EH (cell line): ENCODE results near the gene SLC16A14.
"Not testable (repeated sequence)": the region's sequence is repeated elsewhere in the genome, so short reads cannot be mapped to it uniquely, and the experiment has no call there.

Source experiments
- DNase-seq: peaks from one replicate; pipeline ENCODE4 v3.0.0-alpha.2; 2015; ENCODE audit warnings: low read depth

SLC16A14 gene, protein sequence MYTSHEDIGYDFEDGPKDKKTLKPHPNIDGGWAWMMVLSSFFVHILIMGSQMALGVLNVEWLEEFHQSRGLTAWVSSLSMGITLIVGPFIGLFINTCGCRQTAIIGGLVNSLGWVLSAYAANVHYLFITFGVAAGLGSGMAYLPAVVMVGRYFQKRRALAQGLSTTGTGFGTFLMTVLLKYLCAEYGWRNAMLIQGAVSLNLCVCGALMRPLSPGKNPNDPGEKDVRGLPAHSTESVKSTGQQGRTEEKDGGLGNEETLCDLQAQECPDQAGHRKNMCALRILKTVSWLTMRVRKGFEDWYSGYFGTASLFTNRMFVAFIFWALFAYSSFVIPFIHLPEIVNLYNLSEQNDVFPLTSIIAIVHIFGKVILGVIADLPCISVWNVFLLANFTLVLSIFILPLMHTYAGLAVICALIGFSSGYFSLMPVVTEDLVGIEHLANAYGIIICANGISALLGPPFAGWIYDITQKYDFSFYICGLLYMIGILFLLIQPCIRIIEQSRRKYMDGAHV

DNA sequence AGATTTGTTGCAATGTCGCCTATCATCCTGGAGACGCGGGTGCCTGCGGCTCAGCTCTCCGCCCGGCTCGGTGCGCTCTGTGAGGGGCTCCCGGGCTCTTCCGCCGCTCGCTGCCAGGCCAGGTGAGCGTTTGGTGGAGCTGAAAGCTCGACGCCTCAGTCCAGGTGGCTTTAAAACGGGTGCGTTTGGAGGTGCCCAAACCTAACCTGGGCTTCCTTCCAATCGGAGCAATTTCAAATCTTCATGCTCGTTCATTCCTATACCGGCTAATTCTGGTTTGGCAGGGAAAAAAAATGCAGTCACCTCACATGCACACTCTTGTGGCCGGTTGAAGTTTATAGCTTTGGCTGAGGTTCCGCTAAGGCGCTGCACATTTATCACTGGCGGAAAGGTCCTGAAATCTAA, at the start of gene SLC16A14:
SLC16A14 (minus strand) TSS at position 274 of the 405 bp plus-strand sequence. CDS start 9,572 bp downstream, outside the sequence.
- peak; percentile 59 for DNase-seq

DNA sequence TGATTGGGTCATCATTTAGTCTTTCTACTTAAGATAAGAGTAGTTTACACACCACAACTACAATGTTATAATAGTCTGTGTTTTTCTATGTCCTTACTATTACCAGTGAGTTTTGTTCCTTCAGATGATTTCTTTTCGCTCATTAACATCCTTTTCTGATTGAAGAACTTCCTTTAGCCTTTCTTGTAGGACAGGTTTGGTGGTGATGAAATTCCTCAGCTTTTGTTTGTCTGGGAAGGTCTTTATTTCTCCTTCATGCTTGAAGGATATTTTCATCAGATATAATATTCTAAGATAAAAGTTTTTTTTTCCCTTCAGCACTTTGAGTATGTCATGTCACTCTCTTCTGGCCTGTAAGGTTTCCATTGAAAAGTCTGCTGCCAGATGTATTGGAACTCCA, 38.0 kb upstream of the SLC16A14 start:
- DNase-seq: no peak

DNA sequence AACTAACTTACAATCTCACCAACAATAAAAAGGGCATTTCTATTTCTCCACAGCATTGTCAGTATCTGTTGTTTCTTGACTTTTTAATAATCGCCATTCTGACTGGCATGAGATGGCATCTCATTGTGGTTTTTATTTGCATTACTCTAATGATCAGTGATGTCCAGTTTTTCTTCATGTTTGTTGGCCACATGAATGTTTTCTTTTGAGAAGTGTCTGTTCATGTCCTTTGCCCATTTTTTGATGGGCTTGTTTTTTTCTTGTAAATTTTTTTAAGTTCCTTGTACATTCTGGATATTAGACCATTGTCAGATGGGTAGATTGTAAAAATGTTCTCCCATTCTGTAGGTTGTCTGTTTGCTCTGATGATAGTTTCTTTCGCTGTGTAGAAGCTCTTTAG, 33.2 kb upstream of the SLC16A14 start:
- not testable (repeated sequence) for DNase-seq

DNA sequence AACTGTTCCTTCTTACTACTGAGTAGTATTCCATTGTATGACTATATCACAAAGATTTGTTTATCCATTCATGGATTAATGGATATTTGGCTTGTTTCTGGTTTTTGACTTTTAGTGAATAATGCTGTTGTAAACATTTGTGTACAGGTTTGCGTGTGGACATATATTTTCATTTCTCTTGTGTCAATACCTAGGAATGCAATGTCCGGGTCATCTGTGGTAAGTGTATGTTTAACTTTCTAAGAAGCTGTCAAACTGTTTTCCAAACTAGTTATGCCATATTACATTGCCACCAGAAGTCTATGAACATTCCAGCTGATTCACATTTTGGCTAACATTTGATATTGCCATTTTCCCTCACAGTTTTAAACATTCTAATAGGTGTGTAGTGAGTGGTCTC, 29.1 kb upstream of the SLC16A14 start:
- DNase-seq: peak; percentile 21

DNA sequence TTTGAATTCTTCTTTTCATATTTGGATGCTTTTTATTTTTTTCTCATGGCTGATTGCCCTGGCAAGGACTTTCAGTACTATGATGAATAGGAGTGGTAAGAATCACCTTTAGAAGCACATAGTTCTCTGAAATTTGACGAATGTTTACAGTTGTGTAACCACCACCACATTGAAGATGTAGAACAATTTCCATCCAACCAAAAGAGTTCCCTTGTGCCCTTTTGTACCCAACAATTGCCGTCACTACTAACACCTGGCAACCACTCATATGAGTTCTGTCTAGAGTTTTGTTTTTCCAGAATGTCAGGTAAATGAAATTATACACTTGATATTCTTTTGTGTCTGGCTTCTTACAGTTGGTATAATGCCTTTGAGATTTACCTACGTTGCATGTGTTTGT, 28.7 kb upstream of the SLC16A14 start:
- no peak for DNase-seq

DNA sequence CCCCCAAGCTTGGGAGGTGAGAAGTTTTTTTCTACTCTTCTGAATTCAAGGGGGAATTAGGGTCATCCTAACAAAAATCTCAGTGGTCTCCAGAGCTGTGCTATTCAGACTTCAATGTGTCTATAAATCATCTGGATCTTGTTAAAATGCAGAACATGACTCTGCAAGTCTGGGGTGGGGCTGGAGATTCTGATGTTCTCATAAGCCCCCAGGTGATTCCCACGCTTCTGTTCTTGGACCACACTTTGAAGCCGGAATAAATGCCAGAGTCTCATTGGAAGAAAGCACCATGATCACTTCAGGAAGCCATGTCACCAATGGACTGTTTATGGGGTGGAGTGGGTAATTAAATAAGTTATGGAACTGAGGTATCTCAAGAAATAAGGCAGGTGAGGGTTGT, 22.2 kb upstream of the SLC16A14 start:
- no peak for DNase-seq

DNA sequence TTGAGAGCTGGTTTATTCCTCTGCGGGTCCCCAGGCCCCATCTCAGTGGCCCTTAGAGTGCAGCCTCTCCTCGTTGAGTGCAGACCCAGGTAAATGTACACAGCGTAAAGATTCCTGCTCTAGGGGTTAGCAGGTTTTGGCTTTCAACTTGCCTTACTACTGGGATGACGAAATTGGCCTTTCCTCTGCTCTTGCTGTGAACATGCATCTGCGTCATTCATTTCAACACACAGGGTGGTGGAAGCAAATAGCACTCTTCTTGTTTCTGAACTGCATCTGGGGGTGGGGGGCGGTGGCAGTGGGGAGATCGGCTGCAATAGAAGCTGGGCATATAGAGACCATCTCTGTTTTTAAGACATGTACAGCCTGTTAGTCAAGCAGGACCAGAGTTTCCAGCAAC, 16.5 kb upstream of the SLC16A14 start:
- DNase-seq: no peak

DNA sequence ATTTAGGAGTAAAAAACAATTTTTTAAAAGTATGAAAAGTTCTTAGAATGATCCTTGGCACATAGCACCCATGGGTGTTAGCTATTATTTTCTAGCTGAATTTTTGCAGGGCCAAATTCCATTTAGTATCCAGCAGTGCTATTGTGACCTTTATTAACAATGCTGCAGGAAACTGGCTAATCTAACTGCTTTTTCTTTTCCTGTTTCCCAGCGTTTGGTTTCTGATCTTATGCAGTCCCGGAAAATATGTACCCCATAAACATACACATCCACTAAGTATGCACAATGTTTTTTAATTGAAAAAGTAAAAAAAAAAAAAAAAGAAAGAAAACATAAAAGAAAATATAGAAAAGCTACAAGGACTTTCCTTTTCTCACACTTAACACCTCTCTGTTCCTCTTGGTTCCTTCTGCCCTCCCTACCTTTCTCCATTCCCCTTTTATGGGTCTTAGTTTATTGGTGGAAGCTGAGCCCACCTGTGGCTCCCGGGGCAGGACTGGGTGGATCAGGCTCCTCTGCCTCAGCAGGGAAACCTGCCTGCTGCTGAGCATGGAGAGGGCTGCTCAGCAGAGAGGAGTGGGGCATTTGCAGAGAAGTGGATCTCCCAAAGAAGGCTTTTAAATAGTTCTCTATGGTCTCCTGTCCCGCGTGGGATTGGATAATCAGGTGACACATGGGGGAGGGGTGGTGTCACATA, 9.3 kb upstream of the SLC16A14 start:
- DNase-seq: no peak

DNA sequence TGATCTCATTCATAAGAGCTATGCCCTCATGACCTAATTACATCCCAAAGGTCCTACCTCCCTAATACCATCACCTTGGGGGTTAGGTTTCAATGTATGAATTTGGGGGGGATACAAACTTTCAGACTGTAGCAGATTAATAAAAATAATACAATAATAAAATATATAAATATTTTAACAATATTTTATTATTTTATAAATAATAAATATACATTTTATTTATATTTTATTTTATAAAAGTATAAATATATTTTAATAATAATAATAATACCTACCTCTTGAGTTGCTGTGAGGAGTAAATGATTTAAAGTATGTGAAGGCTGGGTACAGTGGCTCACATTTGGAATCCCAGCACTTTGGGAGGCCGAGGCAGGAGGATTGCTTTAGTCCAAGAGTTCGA, 8.1 kb upstream of the SLC16A14 start:
- no peak for DNase-seq

DNA sequence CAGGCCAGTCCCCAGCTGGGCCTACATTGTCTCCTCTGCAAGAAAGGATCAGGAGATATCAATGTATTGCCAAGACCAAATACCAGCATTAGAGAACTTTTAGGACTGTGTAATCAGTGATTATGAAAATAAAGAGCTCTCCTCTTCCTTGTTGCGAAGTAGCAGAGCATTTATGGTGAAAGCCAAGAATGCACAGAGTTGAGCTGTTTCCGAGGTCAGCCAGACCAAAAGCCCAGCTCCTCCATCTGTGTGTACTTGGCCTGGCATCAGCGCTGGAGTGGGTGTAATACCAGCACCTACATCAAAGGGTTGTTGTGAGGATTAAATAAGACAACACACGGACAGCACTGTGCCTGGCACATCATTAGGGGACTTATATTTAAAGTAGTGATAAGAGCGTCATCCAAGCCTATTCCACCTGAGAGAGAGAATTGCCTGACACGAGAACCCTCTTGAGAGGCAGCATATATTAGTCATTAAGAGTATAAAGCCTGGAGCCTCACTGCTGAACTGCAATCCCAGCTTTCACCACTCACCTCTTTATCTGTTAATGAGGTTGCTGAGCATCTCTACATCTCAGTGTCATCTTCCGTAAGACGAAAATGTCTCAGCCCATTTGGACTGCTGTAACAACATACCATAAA, 7.4 kb upstream of the SLC16A14 start:
- DNase-seq: no peak

DNA sequence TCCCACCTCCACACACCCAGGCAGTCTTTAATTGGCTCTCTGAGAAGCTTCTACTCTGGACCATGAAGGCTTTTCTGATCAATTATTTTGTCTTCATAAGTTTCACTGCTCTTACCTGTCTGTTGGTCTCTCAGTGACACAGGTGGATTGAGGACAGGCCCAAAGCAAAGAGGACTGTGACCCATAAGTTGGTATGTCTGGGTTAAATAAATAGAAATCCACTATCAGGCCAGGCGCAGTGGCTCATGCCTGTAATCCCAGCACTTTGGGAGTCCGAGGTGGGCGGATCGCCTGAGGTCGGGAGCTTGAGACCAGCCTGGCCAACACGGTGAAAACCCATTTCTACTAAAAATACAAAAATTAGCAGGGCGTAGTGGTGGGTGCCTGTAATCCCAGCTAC, 2.7 kb upstream of the SLC16A14 start:
- DNase-seq: no peak

DNA sequence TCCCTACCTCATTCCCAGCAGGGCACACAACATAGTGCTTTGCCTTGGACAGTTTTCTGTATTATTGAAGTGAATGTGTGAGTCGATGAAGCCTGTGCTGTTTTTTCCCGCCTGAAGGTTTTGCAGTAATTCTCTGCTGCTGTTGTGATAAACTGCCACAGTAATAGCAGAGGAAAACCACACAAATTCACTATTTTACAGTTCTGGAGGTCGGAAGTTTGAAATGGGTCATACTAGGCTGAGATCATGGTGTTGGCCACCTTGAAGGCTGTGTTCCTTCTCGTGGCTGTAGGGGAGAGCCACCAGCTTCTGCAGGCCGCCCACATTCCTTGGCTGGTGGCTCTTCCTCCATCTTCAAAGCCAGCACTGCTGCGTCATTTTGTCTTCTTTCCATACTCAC, 678 bp upstream of the SLC16A14 start:
- no peak for DNase-seq

DNA sequence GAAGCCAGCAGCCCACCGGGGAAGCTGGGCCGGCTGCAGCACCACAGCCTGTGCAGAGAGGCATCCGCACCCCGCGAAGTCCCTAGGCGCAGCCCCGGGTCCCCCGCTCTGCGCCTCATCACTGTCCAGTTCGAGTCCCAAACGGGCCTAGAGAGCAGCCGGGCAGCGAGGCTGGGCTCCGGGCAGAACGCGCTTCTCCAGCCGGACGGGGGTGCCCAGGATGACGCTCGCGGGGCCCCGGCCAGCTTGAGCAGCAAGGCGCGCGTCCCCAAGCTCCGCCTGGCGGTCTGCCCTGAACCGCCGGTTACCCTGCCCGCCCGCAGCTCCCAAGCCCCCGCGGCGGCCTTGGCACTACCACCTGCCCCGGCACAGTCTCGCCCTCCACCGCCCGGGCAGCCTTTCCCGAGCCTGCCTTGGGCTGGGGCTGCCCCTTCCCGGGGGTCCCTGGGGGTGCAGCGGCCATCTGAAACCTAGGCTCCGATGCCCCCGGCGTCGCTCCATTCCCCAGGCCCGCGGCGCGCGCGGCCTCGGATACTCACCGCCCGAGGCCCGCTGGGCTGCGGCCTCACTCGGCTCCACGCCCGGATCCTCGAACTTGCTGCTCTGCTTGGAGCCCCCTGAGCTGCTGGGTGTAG, 591 bp downstream of the SLC16A14 start:
- peak; percentile 48 for DNase-seq

DNA sequence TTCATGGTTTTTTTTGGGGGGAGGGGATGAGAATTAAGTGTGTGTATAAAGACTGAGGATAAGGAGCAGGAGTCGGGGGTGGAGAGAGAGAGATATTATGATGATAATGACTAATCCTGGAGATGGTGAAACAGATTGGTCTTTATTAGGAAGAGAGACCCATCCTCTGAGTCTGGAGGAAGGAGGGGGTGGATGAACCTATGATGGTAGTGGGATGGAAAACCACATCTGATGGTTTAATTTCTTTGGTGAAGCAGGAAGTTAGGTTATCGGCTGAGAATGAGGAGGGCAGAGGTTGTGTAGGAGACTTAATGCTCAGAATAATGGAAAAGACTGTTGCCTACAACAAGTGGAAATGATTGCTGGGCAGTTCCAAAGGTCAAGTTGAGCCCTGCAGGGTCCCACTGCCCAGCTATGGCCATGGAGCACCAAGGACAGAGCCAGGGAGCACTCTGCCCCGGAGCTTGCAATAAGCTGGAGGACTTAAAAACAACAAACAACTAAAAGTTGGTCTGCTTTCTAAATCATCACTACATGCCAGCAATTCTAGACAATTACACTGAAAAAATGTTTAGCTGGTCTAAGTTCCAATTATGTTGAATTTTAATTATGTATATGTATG, 7.9 kb downstream of the SLC16A14 start:
- no peak for DNase-seq

DNA sequence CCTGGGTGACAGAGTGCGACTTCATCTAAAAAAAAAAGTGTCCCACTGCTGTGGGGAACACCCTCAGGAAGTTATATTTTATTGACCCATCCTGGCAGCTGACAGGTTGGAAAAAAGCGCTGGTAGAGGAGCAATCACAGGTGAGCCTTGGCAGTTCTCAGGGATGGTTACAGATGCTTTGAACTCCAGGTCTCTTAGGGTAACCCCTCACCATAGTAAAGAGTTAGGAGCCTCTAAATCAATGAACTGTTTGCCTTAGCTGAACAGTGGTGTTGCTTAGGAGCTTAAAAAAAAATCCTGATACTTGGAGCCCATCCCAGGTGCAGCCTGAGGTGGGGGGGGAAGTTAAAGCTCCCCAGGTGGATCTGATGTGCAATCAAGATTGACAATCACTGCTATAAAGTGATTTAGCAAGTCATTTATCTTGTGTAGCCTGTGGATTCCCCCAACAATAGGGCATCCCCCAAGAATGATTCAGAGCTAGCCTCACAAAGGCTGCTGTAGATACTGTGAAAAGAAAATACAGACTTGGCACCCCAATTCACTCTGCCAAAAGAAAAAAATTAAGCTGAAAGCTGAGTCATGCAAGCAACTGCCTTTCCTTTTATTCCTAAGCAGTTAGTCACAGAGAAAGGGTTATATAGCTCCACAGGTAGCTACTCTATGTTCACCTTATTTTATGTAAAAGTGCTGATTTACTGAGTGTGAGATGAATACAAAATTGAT, 14.8 kb downstream of the SLC16A14 start:
- peak; percentile 61 for DNase-seq

DNA sequence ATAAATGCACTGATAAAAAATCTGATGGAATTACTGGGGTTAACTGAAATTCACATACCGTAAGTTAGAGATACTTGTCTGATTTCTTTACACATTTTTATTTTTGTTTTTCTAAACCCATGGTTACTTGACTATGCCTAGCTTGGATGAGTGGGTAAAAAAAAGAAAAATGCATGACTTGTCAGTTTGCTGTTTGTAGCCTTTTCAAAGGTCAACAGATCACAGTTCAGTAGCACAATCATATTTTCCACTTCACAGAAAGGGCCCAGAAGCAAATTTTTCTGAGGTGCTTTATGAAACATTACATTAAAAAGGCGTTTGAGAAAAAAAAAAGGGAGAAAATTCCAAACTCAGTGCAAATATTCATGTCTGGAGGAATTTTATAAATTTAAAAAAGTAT, 16.4 kb downstream of the SLC16A14 start:
- DNase-seq: peak; percentile 56

DNA sequence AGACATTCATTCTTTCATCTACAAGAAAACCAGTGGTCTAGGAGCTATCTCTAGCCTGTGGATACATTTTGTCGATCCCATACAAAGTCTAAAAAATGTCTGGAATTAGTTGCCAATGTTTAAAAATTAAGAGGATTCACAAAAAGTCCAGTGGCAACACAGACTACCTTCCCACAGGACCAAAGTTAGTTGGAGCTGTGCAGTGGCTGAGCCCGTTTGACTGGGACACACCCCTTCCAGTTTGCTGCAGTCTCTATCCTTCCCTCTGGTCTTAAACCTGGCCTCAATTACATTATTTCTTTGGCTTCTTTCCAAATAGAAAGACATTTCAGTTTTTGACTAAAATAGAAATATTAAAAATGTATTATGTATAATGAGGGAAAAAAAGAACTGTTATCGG, 18.6 kb downstream of the SLC16A14 start:
- DNase-seq: no peak

DNA sequence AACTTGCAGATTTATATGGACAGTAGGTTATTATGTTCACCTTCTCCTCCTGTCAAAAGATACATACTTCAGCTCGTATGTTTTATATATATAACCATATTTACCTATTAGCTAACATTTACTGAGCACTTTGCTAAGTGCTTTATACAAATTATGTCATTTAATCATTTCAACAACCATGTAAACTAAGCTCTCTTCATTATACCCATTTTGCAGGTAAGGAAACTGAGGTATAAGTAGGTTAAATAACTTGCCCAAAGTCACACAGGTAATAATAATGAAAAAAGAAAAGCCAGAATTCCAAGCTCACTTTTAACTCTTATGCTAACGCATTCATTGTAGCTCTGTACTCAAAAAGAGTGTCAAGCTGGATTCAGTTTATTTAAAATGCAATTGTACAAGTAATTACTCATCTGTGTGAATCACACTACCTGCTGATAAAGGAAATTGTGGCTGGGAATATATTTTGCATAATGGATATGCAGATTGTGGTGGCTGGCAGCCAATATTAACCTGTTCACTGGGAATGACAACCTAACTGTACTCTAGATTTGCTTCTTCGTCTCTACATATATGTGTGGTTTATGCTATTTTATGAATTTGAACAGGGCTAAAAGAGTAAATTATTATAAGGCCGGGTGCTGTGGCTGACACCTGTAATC, 20.6 kb downstream of the SLC16A14 start:
- DNase-seq: no peak

DNA sequence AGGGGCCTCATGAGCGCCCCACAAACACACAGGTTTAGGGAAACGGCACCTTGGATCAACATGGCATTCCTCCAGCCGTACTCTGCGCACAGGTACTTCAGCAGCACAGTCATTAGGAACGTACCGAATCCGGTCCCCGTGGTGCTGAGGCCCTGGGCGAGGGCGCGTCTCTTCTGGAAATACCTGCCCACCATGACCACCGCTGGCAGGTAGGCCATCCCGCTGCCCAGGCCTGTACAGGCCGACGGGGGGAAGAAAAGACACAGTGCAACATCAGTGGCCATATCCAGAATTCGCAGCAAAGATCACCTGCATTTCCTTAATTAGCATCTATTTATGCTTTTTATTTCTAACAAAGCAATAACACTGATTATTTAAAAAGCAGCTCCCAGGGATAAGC, 22.2 kb downstream of the SLC16A14 start:
- no peak for DNase-seq

DNA sequence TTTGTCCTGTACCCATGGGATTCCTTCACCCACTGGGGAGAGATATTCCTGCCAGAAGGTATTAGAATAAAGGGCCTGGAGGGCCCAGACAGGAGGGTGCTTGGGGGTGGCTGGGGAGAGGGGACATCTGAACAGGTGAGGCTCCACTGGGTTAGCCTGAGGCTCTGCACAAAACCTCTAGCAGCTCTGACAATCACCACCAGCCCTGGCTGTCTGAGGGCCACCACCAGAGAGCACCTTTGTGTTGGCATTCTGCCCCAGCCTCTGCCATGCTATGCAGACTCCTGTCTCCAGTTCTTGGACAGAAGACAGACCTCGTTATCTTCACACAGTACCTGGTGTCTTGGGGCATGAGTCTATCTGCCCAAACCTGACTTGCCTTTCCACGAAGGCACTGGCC, 25.3 kb downstream of the SLC16A14 start:
- no peak for DNase-seq

DNA sequence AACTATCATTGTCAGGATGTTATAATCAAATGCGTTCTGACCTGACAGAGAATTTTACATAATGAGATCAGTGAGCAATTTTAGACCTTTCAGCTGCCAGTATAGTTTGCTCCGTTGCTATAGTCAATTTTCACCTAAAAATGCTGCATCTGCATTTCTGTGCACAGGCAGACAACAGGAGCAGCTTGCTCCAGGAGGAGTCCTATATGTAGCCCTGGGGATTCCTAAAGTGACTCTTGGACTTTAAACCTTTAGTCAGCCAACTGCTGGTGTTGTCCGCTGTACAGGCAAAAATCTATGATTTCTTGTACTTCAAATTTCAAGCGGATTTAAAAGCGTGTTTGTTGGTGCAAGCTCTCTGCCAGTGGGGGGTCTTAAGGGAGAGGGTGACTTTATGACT, 25.7 kb downstream of the SLC16A14 start:
- no peak for DNase-seq
